Tibial nerve (tissue), 4 donors: ENCODE measurements around the gene LBHD2. TPM values are rescaled to one million over a fixed set of nuclear protein-coding genes. Genes with fewer than 3 reads are reported as not detected.

Source experiments
- DNase-seq, 2 donors: peaks; one replicate each; pipeline ENCODE4 v3.0.0-alpha.2; 2019; ENCODE audit warnings: low spot score in 2 of 2
- H3K27ac ChIP-seq, 4 donors: fragments of 200-600 bp; sonication (generic) in 3 of 4; one replicate each; pipeline ENCODE4 v1.5.1; 2017 to 2019; ENCODE audit warnings: mild to moderate bottlenecking in 1 of 4
- H3K27me3 ChIP-seq, 2 donors: fragments of 200-600 bp; sonication (generic) in 1 of 2; one replicate each; pipeline versions ENCODE4 v1.5.1 to v1.6.0; 2017 to 2019
- H3K36me3 ChIP-seq, 3 donors: fragments of 200-600 bp; sonication (generic); one replicate each; pipeline ENCODE4 v1.5.1; 2018 to 2019
- H3K4me1 ChIP-seq, 4 donors: fragments of 200-600 bp; sonication (generic) in 3 of 4; one replicate each; pipeline ENCODE4 v1.5.1; 2017 to 2019
- H3K4me3 ChIP-seq, 4 donors: fragments of 200-600 bp; sonication (generic) in 3 of 4; one replicate each; pipeline ENCODE4 v1.5.1; 2017 to 2019; ENCODE audit warnings: mild to moderate bottlenecking in 1 of 4, moderate library complexity in 1 of 4
- H3K9me3 ChIP-seq, 4 donors: fragments of 200-600 bp; sonication (generic) in 3 of 4; one replicate each; pipeline ENCODE4 v1.5.1; 2017 to 2019
- EP300 ChIP-seq, 2 donors: sonication (generic); formaldehyde crosslinking; IDR thresholded peaks; one replicate each; pipeline ENCODE4 v1.6.1; 2017; ENCODE audit warnings: antibody characterized with exemption in 2 of 2, mild to moderate bottlenecking in 1 of 2
- POLR2A ChIP-seq, 2 donors: fragments of 450-650 bp; IDR thresholded peaks; one replicate each; pipeline ENCODE4 v1.6.1; 2017; ENCODE audit warnings: antibody characterized with exemption in 2 of 2, mild to moderate bottlenecking in 2 of 2, moderate library complexity in 2 of 2
- whole genome bisulfite sequencing, 2 donors: methylation state at CpG; one replicate each; pipeline ENCODE4 v1.1.5; 2018; 5-methylcytosine and 5-hydroxymethylcytosine counted together
- total RNA-seq, 4 donors: library from RNA; depleted of rRNA; stranded (reverse); fragments of >200 nt; gene quantifications; one replicate each; pipeline ENCODE4 v1.1.0, GENCODE V29; 2016
- TF ChIP-seq, protein P1 (sequence below), 5 experiments: fragments of 200-600 bp in 3 of 5; fragments of 450-650 bp in 2 of 5; sonication (generic) in 3 of 5; IDR thresholded peaks; one replicate each; pipeline ENCODE4 v1.5.1; 2016 to 2019; ENCODE audit warnings: antibody characterized with exemption in 5 of 5, mild to moderate bottlenecking in 3 of 5, moderate library complexity in 2 of 5

The LBHD2 gene
- total RNA-seq, 4 donors from 2014 or later: not detected

DNA sequence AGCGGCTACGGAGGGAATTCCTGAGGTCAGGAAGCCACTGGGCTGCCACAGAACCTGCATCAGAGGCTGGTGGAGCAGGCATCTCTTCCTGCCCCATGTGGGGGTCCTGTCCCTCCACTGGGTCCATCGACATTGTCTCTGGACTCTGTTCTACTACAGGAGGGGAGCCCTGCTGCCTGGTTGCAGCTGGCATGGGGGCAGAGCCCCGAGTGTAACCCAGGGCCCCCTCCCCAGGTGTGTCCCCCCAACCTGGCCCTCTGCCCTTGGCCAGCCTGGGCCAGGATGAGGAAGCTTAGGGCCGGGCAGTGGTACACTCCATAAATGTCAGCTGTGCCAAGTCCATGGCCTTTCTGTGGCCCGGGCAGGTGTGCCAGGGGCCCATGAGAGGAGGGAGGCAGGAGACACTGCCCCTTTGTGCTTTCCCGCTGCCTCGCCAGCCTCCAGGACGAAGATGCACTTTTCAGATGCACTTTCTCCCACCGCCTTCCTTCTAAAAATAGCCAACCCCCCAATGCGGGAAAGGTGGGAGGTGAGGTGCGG, 6.5 kb downstream of the LBHD2 start:
- Histone ChIP-seq H3K27me3 (peaks cover 0 to 17% of the 10 kb centered on the region in 2 donors), H3K4me3 (no peak overlapping the region), H3K4me1 (peaks cover 0 to 30% (median 11%) of the 10 kb centered on the region in 4 donors), H3K9me3 (no peaks in the 10 kb centered on the region), H3K36me3 (no peaks in the 10 kb centered on the region), H3K27ac (no peak overlapping the region)
- no peak for DNase-seq
- WGBS, 2 donors: 75 to 79% methylated on average over 8 to 12 of the region's 12 CpGs
- TF ChIP-seq POLR2A (IDR thresholded peaks at IDR 0.05): no peak
- TF ChIP-seq, protein P1, sequence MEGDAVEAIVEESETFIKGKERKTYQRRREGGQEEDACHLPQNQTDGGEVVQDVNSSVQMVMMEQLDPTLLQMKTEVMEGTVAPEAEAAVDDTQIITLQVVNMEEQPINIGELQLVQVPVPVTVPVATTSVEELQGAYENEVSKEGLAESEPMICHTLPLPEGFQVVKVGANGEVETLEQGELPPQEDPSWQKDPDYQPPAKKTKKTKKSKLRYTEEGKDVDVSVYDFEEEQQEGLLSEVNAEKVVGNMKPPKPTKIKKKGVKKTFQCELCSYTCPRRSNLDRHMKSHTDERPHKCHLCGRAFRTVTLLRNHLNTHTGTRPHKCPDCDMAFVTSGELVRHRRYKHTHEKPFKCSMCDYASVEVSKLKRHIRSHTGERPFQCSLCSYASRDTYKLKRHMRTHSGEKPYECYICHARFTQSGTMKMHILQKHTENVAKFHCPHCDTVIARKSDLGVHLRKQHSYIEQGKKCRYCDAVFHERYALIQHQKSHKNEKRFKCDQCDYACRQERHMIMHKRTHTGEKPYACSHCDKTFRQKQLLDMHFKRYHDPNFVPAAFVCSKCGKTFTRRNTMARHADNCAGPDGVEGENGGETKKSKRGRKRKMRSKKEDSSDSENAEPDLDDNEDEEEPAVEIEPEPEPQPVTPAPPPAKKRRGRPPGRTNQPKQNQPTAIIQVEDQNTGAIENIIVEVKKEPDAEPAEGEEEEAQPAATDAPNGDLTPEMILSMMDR (IDR thresholded peaks at IDR 0.05): no peak
- no peak for TF ChIP-seq EP300 (IDR thresholded peaks at IDR 0.05)

DNA sequence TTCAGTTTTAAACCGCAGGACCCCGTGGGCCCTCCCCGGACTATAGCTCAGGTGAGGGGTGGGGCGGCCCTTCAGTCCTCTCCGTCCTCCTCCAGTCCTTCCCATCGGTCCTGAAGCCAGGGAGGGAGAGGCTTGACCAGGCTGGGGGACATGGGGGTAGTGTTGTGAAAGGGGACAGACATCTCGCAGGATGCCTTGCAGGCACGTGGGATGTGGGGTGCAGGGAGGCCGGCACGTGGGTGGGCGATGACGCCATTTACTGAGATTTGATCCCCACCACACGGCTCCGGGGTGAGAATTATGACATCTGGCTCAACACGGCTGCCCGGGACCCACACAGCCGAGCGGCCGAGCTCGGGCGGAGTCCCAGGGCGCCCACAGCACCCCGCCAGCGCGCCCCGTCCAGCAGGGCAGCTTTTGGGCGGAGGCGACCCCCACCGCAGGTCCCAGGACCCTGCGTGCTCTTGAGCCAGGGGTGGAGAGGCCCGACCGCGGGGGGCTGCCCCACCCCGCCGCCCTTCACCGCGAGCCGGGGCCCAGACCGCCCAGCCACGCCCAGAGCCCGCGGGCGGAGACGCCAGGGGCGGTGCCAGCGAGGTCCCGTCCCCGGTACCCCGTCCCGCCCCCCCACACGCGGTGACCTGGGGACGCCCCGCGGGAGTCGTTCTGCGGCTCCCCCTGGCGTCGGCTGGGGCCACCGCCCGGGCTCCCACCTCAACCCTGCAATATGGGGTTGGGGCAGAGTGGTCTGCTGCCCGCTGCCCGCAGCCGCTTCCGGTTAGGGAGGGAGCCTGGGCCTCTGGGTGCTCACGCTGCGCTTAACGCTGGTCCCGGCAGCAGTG, 7.3 kb downstream of the LBHD2 start:
- peak overlapping the region; percentile 24 to 62 (median 45) for H3K4me3 ChIP-seq
- peaks cover 0 to 3% (median 0%) of the 10 kb centered on the region in 4 donors for H3K9me3 ChIP-seq
- H3K27ac ChIP-seq: peak overlapping the region in 2 of 4 donors; percentile 14 to 74
- H3K36me3 ChIP-seq: no peaks in the 10 kb centered on the region
- TF ChIP-seq, protein P1 (IDR thresholded peaks at IDR 0.05): peak; percentile 42 to 67 (median 57)
- TF ChIP-seq POLR2A (IDR thresholded peaks at IDR 0.05): no peak
- DNase-seq: no peak
- H3K27me3 ChIP-seq: peaks cover 0 to 10% of the 10 kb centered on the region in 2 donors
- 12 to 24% methylated on average over 17 to 21 of the region's 69 CpGs for WGBS, 2 donors
- peaks cover 0 to 30% (median 11%) of the 10 kb centered on the region in 4 donors for H3K4me1 ChIP-seq

- TF ChIP-seq EP300 (IDR thresholded peaks at IDR 0.05) (no peak), POLR2A (IDR thresholded peaks at IDR 0.05) (no peak)
- TF ChIP-seq, protein P1 (IDR thresholded peaks at IDR 0.05): no peak
- Histone ChIP-seq H3K27me3 (peaks cover 0 to 7% of the 10 kb centered on the region in 2 donors), H3K4me3 (peak overlapping the region; percentile 24 to 62 (median 45)), H3K36me3 (no peaks in the 10 kb centered on the region), H3K9me3 (peaks cover 0 to 3% (median 0%) of the 10 kb centered on the region in 4 donors), H3K27ac (peak overlapping the region in 2 of 4 donors; percentile 14 to 74), H3K4me1 (peaks cover 0 to 30% (median 11%) of the 10 kb centered on the region in 4 donors)
- no peak for DNase-seq
- 60 to 62% methylated on average over 8 to 9 of the region's 9 CpGs for WGBS, 2 donors
Observed at GRCh38 chr14:103091883-103092222, 7.8 kb downstream of the LBHD2 start.

- TF ChIP-seq POLR2A (IDR thresholded peaks at IDR 0.05): no peak
- TF ChIP-seq EP300 (IDR thresholded peaks at IDR 0.05): no peak
- TF ChIP-seq, protein P1 (IDR thresholded peaks at IDR 0.05): no peak
- 70 to 78% methylated on average over 10 to 13 of the region's 13 CpGs for WGBS, 2 donors
- Histone ChIP-seq H3K27ac (peak overlapping the region in 3 of 4 donors; percentile 70 to 84 (median 76)), H3K27me3 (no peaks in the 10 kb centered on the region), H3K9me3 (peaks cover 0 to 3% (median 0%) of the 10 kb centered on the region in 4 donors), H3K36me3 (no peaks in the 10 kb centered on the region), H3K4me1 (peaks cover 0 to 33% (median 11%) of the 10 kb centered on the region in 4 donors), H3K4me3 (peak overlapping the region in 2 of 4 donors; percentile 1 to 29)
- DNase-seq: no peak
Observed at GRCh38 chr14:103093856-103094405, 9.9 kb downstream of the LBHD2 start.
